ENCODE measurements around the gene XYLT1.

XYLT1 gene

DNA sequence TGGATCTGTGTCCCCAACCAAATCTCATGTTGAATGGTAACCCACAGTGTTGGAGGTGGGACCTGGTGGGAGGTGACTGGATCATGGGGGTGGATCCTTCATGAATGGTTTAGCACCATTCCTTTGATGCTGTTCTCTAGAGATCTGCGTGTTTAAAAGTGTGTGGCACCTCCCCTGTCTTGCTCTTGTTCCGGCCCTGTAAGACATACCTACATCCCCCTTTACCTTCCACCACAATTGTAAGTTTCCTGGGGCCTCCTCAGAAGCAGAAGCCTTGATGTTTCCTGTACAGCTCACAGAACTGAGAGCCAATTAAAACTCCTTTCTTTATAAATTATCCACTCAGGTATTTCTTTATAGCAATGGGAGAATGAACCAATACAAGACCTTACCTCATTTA lies 257.7 kb downstream of the XYLT1 start:
- Histone ChIP-seq H3K4me1 (ENCODE audit: insufficient read depth, low read length, poor library complexity, severe bottlenecking) (peaks cover 4% of the 10 kb centered on the region), H3K9ac (ENCODE audit: low read depth, low read length, poor library complexity, severe bottlenecking) (no peak overlapping the region), H3K9me2 (replicated peaks; ENCODE audit: low read depth, low read length) (no peaks in the 10 kb centered on the region), H4K20me1 (ENCODE audit: insufficient read depth, low read length, poor library complexity, severe bottlenecking) (peaks cover 42% of the 10 kb centered on the region), H3K4me2 (ENCODE audit: low read depth, low read length, poor library complexity, severe bottlenecking) (no peak overlapping the region), H3K27me3 (ENCODE audit: insufficient read depth, low read length, poor library complexity, severe bottlenecking) (no peaks in the 10 kb centered on the region), H2AFZ (ENCODE audit: low read length) (no peak overlapping the region), H3K4me3 (ENCODE audit: low read length, poor library complexity, severe bottlenecking) (no peak overlapping the region), H3K9me3 (ENCODE audit: insufficient read depth, low read depth, low read length) (no peaks in the 10 kb centered on the region), H3F3A (ENCODE audit: low read depth) (no peaks in the 10 kb centered on the region), H3K36me3 (ENCODE audit: insufficient read depth, low read length) (peaks cover 61% of the 10 kb centered on the region), H3K79me2 (ENCODE audit: insufficient read depth, low read length) (peaks cover 83% of the 10 kb centered on the region)
- TF ChIP-seq EZH2phosphoT487 (IDR thresholded peaks at IDR 0.05; ENCODE audit: borderline replicate concordance): no peak
- TF ChIP-seq, protein P1, sequence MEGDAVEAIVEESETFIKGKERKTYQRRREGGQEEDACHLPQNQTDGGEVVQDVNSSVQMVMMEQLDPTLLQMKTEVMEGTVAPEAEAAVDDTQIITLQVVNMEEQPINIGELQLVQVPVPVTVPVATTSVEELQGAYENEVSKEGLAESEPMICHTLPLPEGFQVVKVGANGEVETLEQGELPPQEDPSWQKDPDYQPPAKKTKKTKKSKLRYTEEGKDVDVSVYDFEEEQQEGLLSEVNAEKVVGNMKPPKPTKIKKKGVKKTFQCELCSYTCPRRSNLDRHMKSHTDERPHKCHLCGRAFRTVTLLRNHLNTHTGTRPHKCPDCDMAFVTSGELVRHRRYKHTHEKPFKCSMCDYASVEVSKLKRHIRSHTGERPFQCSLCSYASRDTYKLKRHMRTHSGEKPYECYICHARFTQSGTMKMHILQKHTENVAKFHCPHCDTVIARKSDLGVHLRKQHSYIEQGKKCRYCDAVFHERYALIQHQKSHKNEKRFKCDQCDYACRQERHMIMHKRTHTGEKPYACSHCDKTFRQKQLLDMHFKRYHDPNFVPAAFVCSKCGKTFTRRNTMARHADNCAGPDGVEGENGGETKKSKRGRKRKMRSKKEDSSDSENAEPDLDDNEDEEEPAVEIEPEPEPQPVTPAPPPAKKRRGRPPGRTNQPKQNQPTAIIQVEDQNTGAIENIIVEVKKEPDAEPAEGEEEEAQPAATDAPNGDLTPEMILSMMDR (conservative IDR thresholded peaks at IDR 0.05; ENCODE audit: low read length): no peak

DNA sequence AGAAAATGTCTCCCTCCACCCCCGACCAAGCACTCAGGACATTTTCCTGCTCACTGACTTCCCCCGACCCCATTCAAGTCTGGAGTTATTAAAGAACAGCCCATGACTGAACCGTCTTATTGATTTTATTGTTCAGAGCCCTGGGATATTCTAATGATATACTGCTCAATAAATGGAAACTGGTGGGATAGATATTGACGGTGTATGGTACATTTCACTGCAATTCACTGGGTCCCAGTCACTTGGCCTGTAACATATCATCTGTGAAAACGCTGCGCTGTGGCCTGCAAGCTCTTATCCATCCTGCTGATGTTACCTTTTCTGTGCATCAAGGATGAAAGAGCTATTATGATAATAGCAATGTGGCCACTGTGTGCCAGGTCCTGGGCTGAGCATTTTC lies 258.2 kb downstream of the XYLT1 start:
- peaks cover 82% of the 10 kb centered on the region for H3K79me2 ChIP-seq (ENCODE audit: insufficient read depth, low read length)

DNA sequence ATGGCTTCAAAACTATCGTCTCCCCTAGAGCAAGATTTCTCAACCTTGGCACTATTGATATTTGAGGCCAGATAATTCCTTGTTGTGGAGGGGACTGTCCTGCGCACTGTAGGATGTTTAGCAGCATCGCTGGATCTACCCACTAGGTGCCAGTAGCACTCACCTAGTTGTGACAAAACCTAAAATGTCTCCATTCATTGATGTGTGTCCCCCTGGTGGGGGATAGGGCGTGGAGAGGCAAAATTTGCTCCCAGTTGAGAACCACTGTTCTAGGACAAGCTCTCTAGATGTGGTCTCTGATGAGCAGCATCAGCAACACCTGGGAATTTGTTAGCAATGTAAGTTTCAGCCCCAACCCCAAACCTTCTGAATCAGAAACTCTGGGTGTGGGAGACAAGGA lies 259.0 kb downstream of the XYLT1 start:
- H3K4me2 ChIP-seq (ENCODE audit: low read depth, low read length, poor library complexity, severe bottlenecking): no peak overlapping the region
- H3K36me3 ChIP-seq (ENCODE audit: insufficient read depth, low read length): peaks cover 52% of the 10 kb centered on the region

More for the DNA sequence above, 258.2 kb downstream of the XYLT1 start:
- H4K20me1 ChIP-seq (ENCODE audit: insufficient read depth, low read length, poor library complexity, severe bottlenecking): peaks cover 41% of the 10 kb centered on the region
- H3K36me3 ChIP-seq (ENCODE audit: insufficient read depth, low read length): peaks cover 60% of the 10 kb centered on the region
- H3K4me3 ChIP-seq (ENCODE audit: low read length, poor library complexity, severe bottlenecking): no peak overlapping the region
- TF ChIP-seq, protein P1 (conservative IDR thresholded peaks at IDR 0.05; ENCODE audit: low read length): no peak
- TF ChIP-seq EZH2phosphoT487 (IDR thresholded peaks at IDR 0.05; ENCODE audit: borderline replicate concordance): no peak
- H3K4me2 ChIP-seq (ENCODE audit: low read depth, low read length, poor library complexity, severe bottlenecking): no peak overlapping the region
- no peaks in the 10 kb centered on the region for H3K9me2 ChIP-seq (replicated peaks; ENCODE audit: low read depth, low read length)
- no peaks in the 10 kb centered on the region for H3K9me3 ChIP-seq (ENCODE audit: insufficient read depth, low read depth, low read length)
- no peak overlapping the region for H2AFZ ChIP-seq (ENCODE audit: low read length)
- peaks cover 4% of the 10 kb centered on the region for H3K4me1 ChIP-seq (ENCODE audit: insufficient read depth, low read length, poor library complexity, severe bottlenecking)
- no peaks in the 10 kb centered on the region for H3K27me3 ChIP-seq (ENCODE audit: insufficient read depth, low read length, poor library complexity, severe bottlenecking)
- no peak overlapping the region for H3K9ac ChIP-seq (ENCODE audit: low read depth, low read length, poor library complexity, severe bottlenecking)
- H3F3A ChIP-seq (ENCODE audit: low read depth): no peaks in the 10 kb centered on the region

More for the DNA sequence above, 259.0 kb downstream of the XYLT1 start:
- H3K4me1 ChIP-seq (ENCODE audit: insufficient read depth, low read length, poor library complexity, severe bottlenecking): peaks cover 4% of the 10 kb centered on the region
- TF ChIP-seq, protein P1 (conservative IDR thresholded peaks at IDR 0.05; ENCODE audit: low read length): peak; percentile 73
- TF ChIP-seq EZH2phosphoT487 (IDR thresholded peaks at IDR 0.05; ENCODE audit: borderline replicate concordance): no peak
- no peak overlapping the region for H2AFZ ChIP-seq (ENCODE audit: low read length)
- no peak overlapping the region for H3K4me3 ChIP-seq (ENCODE audit: low read length, poor library complexity, severe bottlenecking)
- peaks cover 79% of the 10 kb centered on the region for H3K79me2 ChIP-seq (ENCODE audit: insufficient read depth, low read length)
- H4K20me1 ChIP-seq (ENCODE audit: insufficient read depth, low read length, poor library complexity, severe bottlenecking): peaks cover 38% of the 10 kb centered on the region
- H3F3A ChIP-seq (ENCODE audit: low read depth): no peaks in the 10 kb centered on the region
- no peaks in the 10 kb centered on the region for H3K9me2 ChIP-seq (replicated peaks; ENCODE audit: low read depth, low read length)
- no peaks in the 10 kb centered on the region for H3K27me3 ChIP-seq (ENCODE audit: insufficient read depth, low read length, poor library complexity, severe bottlenecking)
- H3K9me3 ChIP-seq (ENCODE audit: insufficient read depth, low read depth, low read length): no peaks in the 10 kb centered on the region
- no peak overlapping the region for H3K9ac ChIP-seq (ENCODE audit: low read depth, low read length, poor library complexity, severe bottlenecking)

Data from Loucy (cell line).